NCI-H128 (cell line): ENCODE measurements around the gene CCDC102A.
"Not testable (repeated sequence)": the region's sequence is repeated elsewhere in the genome, so short reads cannot be mapped to it uniquely, and the experiment has no call there.

Experiments
- DNase-seq: peaks from one replicate; lab custom pipeline; 2025; ENCODE audit not compliant: unreplicated experiment; lab: John Stamatoyannopoulos, UW

CCDC102A gene

DNA sequence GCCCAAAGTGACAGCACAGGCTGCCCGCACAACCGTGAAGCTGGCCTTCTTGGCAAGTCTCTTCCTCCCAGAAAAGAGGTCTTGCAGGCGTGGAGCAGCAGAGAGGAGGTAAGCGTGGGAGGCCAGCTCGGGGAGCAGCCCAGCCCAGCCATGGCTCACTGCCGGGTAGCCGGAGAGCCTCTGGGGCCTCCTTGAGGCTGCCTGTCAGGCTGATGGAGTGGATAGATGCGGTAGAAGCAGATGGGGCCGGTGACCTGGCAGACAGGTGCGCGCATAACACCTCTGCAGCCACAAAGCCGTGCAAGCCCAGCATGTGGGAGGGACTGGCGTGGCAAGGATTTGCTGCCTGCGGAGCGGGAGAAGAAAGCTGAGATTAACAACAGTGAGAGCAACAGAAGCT, 33.0 kb downstream of the CCDC102A start:
- peak; percentile 21 for DNase-seq

DNA sequence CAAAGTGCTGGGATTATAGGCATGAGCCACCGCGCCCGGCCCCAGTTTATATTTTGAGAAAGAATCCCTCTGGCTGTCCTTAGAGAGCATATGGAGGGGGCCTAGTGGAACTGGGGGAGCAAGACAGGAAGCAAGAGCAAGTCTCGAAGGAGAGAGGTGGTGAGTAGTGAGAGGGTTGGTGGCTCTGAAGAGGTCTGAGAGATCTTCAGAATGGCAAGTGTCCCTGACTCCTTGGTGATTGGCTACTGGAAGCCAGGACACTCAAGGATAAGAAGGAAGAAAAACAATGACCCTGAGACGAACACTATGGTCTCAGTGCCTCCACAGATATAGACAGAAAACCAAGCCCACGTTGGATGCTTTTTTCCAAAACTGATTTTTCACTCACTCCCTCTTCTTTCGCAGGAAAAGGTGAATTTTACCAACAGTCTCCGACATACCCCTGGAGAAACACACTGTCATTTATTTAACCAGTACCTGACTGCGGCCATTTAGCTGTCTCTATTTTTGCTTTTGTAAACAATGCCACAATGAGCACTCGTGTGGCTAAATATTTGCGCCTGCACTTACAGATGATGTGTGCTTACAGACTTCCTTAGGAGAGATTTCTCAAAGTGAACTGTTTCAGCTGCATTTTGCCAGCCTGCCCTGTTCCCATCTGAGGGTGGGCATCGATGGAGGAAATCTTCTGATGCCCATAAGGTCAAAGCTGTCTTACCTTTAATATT, 34.2 kb downstream of the CCDC102A start:
- DNase-seq = no peak

DNA sequence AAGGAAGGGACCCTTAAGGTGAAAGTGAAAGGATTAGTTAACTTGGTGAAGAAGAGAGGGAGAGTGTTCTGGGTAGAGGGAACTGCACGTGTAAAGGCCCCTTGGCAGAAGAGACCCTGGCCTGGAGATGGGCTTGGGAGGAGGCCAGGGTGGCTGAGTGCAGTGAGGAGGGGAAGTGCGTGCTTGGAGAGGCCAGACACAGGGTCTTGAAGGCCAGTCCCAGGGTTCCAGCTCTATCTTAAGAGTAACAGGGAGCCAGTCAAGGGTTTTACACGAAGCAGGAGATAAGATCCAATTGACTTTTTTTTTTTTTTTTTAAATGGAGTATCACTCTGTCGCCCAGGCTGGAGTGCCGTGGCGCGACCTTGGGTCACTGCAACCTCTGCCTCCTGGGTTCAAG, 34.9 kb downstream of the CCDC102A start:
- no peak for DNase-seq

DNA sequence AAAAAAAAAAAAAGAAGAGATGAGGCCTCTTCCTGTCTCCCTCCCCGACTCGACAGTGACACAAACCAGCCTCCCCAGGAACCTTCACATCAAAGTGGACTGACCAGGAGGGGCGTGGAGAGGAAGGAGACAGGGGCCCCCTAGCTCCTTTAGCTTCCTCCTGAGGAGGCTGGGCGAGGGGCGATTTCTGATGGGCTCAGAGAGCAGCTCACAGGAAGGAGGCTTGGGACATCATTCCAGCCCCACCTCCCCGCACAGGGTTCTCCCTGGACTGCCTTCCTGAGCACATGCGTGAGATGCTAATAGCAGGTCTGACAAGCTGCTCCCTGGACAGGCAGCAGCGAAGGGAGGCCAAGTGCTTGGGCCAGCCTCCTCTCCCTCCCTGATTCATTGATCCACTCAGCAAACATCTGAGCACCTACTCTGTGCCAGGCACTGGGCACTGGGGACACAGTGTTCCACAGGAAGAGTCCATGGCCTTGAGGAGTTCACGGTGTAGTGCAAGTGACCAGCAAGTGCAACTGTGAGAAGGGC, 35.7 kb downstream of the CCDC102A start:
- no peak for DNase-seq

- DNase-seq = not testable (repeated sequence)
These were observed 36.4 kb downstream of the CCDC102A start for GRCh38 chr16:57499941-57500340.

DNA sequence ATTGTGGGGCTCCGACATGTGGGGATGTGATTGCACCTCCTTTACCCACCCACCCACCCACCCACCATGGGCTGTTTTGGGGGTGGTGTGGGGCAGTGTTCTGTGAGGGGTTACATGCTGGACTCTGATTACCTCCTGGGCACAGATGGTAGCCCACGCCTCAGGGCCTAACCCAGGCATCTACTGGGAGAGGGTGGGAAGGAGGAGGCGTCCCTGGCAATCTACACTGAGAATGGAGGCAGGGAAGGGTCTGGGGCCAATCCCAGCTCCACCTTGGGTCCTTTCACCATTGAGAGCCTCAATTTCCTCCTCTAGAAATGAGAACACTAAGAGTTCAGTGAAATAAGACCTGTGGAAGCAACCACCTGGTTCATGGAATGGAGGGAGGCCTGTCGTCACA, 38.3 kb downstream of the CCDC102A start:
- no peak for DNase-seq

DNA sequence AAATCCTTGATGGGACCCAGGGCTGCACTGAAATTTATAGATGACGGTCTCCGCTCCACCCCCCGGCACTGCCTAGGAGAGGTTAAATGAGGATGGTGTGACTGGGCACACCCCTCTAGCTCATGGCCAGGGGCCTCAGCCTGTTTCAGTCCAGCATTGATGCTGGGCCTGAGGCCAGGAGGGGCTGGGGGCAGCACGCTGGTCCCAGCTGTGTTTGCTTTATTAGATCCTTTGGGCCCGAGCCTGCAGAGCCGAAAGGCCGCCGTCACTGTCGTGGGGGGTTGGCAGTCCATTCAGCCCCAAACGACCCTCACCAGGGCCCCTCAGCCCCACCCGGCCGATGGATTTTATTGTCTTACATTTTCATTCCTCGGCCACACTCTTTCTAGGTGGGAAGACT, 39.2 kb downstream of the CCDC102A start:
- DNase-seq = no peak

GRCh38 chr16:57493767-57494166, 42.6 kb downstream of the CCDC102A start:
- DNase-seq = no peak

DNA sequence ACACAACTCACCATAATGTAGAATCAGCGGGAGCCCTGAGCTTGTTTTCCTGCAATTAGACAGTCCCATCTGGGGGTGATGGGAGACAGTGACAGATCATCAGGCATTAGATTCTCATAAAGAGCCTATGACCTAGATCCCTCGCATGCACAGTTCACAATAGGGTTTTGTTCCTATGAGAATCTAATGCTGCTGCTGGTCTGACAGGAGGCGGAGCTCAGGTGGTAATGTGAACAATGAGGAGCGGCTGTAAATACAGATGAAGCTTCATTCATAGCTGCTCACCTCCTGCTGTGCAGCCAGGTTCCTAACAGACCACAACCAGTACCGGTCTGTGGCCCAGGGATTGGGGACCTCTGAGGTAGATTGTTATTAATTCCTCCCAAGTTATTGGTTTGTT, 47.1 kb downstream of the CCDC102A start:
- no peak for DNase-seq

- no peak for DNase-seq
These were observed 49.2 kb downstream of the CCDC102A start for GRCh38 chr16:57486858-57487834.

DNA sequence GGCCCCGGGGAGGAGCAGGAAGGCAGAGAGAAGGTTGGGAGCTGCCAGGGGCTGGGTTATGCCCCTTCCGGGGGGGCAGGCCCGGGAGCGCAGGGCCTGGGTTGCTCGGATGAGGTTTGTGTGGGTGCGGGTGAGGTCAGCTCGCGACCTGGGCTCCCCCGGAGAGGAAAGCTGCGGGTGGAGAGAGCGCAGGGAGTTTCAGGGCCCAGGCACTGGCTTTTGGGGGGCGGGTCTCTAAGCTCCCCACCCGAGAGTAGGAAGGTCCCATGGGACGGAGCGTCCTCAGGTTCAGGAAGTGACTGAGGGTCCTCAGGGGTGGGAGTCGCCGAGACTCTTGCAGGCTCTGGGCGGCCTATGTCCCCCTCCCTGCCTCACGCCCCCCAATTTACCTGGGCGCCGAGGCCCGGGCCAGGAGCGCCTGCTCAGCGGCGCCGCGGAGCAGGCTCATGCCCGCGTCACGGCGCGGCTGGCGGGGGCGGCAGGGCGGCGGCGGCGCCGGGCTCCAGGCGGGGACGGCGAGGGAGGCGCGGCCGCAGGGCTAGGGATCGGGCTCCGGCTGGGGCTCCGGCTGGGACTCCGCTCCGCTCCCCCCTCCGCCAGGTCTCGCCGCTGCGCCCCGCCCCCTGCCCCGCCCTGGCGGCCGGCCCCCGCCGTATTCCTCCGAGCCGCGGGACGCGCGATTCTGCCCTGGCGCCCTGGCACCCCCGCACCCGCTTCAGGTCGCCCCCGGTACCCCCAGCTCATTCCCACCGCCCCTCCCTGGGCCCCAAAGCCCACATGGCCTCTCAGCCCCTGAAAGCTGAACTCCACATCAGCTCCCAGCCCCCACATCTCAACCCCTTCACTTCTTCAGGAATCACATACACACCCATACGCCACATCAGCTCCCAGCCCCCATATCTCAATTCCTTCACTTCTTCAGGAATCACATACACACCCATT, 50.2 kb downstream of the CCDC102A start, which contains the start of gene DOK4:
TSS of gene DOK4 (minus strand) at position 578 of the 942 bp plus-strand sequence. CDS start 6,986 bp downstream, outside the sequence.
- peak; percentile 10 for DNase-seq

DNA sequence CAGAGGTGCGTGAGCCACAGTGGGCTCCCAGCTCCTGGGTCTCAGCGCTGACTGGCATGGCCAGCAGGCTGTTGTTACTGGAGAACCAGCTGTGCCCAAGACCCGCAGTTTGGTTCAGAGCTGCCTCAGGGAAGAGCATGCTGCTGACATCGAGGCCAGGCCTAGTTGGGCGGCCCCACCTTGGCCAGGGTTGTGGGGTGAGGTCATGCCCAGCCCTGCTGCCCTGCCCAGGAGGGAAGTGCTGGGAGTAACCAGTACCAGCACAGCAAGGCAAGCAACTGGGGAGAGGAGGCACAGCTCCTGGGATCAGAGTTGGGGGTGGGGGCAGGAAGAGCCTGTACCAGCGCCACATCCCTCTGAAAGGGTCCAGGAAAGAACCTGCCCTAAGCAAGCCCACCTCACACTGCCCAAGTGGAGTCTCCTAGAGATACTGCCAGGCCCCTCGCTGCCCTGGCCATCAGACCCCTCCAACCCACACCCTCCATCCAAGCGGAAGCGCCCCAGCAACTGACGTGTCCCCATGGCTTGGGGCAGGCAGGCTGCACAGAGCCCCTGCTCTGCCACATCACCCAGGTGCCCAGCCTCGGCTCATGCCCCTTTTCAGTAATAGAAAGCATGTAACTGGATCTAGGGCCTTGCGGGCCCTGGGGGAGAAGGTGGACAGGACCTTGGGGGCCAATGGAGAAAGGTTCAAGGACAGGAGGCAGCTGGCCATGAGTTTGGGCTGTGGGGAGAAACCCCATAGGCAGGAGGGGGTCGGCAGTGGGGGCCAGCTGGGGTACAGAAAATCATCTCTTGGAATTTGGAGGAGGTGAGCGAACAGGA, 51.1 kb downstream of the CCDC102A start:
- DNase-seq = no peak

DNA sequence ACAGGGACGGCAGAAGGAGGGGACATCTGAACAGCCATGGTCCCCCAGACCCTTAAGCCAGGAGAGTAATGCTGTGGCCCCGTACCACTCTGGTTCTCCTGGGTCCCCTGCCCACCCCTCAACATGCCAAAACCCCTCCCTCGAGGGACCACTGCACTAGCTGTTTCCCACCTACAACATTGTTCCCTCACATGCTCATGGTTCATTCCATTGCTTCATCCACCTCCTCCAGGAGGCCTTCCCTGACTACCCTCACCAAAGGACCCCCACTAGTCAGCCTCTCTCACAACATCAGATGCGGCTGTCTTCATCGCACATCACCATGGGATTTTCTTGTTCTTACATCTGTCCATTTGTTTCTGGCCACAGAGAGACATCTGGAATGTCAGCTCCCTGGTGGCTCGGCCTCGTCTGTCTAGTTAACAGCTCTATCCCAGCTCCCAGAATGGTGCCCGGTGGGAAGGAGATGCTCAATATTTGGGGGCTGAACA, 51.8 kb downstream of the CCDC102A start:
- no peak for DNase-seq

- DNase-seq = no peak
These were observed 52.5 kb downstream of the CCDC102A start for GRCh38 chr16:57483725-57484514.

GRCh38 chr16:57482845-57483545, 53.4 kb downstream of the CCDC102A start:
- DNase-seq = no peak

DNA sequence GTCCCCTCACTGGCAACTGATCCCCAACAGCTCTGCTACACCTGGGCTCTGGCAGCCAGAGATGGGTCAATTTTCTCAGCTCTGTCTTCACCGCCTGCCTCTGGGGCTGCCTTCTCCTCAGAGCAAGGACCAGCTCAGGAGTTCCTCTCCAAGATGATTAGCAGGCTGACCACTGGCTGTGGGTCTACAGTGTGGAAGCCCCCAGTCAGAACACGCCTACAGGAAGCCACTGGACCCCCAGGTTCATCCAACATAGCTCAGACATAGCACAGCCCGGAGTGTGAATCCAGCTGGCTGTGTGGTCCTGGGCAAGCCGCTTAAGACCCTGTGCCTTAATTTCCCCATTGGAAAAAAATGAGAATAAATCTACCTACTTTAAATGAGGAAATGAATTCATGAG, 55.0 kb downstream of the CCDC102A start:
- DNase-seq = no peak

DNA sequence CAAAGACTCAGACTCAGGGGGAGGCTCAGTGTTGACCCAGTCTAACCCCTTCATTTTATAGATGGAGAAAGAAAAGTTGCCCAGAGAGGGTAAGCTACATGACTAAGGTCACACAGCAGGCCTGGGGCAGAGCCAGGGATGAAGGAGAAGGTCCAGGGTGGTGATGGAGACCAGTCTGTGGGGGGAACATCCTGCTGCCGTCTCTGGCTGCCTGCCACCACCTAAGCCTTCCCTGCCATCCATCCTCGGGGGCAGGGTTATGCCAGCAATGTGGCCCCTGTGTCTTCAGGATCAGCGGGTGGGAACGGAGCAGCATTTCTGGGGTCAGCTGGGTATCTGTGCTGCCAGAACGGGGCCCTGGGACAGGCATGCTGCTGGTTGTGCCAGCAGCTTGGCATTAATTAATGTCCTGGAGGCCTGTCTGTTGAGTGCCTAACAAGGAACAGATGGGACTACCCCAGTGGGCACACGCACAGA, 55.6 kb downstream of the CCDC102A start:
- DNase-seq = no peak
